HL-60 (cell line): Measurements from ENCODE around the gene CAMK2B.

Experiments
- DNase-seq, 2 experiments: peaks; one replicate each; pipeline ENCODE4 v3.0.0-alpha.2; 2010 to 2020; ENCODE audit warnings: low read depth in 1 of 2, low spot score in 1 of 2
- H3K27ac ChIP-seq: fragments of 250-450 bp; sonication (Bioruptor Pico); replicated peaks from 2 replicates; pipeline ENCODE4 v1.5.1; 2020; ENCODE audit warnings: mild to moderate bottlenecking, moderate library complexity
- H3K27me3 ChIP-seq: fragments of 250-450 bp; sonication (Bioruptor Pico); 2 replicates; pipeline ENCODE4 v1.5.1; 2021; ENCODE audit warnings: mild to moderate bottlenecking, moderate library complexity; ENCODE audit not compliant: insufficient read depth, poor library complexity, severe bottlenecking
- H3K4me3 ChIP-seq: replicated peaks from 2 replicates; pipeline ENCODE4 v1.5.1; 2011; ENCODE audit warnings: mild to moderate bottlenecking, control low read depth, low read length; ENCODE audit not compliant: insufficient read depth
- CTCF ChIP-seq: IDR thresholded peaks from one replicate; pipeline ENCODE4 v1.5.1; 2011; ENCODE audit warnings: low read length, control low read depth, inconsistent platforms; ENCODE audit not compliant: insufficient read depth
- GABPA ChIP-seq: IDR thresholded peaks from 2 replicates; pipeline ENCODE4 v1.6.1; 2012; ENCODE audit warnings: low read depth
- POLR2AphosphoS5 ChIP-seq: IDR thresholded peaks from 2 replicates; pipeline ENCODE4 v1.6.1; 2012; ENCODE audit warnings: low read depth
- REST ChIP-seq: IDR thresholded peaks from 2 replicates; pipeline ENCODE4 v1.6.1; 2012; ENCODE audit warnings: low read depth; ENCODE audit not compliant: insufficient replicate concordance
- SPI1 ChIP-seq: IDR thresholded peaks from 2 replicates; pipeline ENCODE4 v1.6.1; 2012; ENCODE audit warnings: low read depth, mild to moderate bottlenecking, borderline replicate concordance

Gene CAMK2B

DNA sequence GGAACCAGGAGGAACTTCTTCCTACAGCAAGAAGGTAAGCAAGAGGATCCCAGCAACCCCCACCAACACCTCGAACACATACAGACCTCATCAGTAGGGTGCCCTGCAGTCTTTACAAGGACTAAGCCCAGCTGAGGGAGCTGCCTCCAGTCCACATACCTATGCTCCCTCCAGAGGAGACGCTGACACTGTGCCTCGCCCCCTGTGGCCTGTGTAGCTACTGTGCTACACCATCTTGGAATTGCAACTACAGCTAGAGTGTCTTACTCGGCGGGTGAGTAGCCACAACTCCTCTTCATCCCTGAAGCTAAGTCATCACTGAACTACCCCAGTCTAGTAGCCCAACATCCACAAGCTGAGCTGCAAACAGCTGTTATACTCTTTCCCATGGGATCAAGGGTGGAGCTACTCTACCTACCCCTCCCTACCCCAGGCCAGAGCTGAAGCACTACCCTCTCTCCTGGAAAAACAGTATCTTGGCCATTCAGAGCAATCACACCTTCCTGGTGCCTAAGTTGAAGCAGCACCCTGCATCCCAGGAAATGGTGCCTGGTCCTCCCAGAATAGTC lies 42.2 kb upstream of the CAMK2B start:
- Histone ChIP-seq H3K27me3 (peaks cover 2% of the 10 kb centered on the region), H3K4me3 (no peak overlapping the region), H3K27ac (no peak overlapping the region)
- DNase-seq = no peak
- TF ChIP-seq GABPA (no peak), SPI1 (no peak), CTCF (no peak), POLR2AphosphoS5 (no peak), REST (no peak)

DNA sequence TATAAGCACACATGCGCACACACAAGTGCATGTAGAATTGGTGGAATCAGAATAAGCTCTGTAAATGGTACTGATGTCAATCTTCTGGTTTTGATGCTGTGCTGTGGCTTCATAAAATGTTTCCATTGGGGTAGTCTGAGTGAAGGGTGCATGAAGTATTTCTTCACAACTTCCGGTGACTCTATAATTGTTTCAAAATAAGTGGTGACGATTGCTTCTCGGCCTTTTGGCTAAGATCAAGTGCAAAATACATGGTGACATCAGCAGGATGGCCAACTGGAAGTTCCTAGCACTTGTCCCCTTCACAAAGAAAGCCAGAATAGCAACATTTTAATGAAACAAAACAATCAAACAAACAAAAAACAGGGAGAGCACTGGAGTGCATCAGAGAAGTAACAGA lies 41.6 kb upstream of the CAMK2B start:
- TF ChIP-seq SPI1 (no peak), GABPA (no peak), POLR2AphosphoS5 (no peak), REST (no peak), CTCF (no peak)
- peaks cover 2% of the 10 kb centered on the region for H3K27me3 ChIP-seq
- H3K27ac ChIP-seq = no peak overlapping the region
- H3K4me3 ChIP-seq = no peak overlapping the region
- DNase-seq = peak; percentile 16 to 34

DNA sequence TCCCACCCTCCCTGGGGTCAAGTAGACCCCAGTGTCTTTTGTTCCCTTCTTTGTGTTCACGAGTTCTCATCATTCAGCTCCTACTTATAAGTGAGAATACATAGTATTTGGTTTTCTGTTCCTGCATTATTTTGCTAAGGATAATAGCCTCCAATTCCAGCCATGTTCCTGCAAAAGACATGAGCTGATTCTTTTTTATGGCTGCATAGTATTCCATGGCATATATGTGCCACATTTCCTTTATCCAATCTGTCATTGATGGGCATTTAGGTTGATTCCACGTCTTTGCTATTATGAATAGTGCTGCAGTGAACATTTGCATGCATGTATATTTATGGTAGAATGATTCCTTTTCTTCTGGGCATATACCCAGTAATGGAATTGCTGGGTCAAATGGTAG lies 28.3 kb upstream of the CAMK2B start:
- no peak overlapping the region for H3K4me3 ChIP-seq
- no peak for DNase-seq
- H3K27ac ChIP-seq = no peak overlapping the region
- TF ChIP-seq GABPA = no peak
- no peak for TF ChIP-seq POLR2AphosphoS5
- TF ChIP-seq CTCF = no peak
- TF ChIP-seq REST = no peak
- no peak for TF ChIP-seq SPI1
- peaks cover 2% of the 10 kb centered on the region for H3K27me3 ChIP-seq
